Osteocyte (in vitro differentiated cells): ENCODE data around the gene PAEP. TPM values are rescaled to one million over a fixed set of nuclear protein-coding genes. Genes with fewer than 3 reads are reported as not detected.

Experiments used
- DNase-seq: peaks from one replicate; pipeline ENCODE4 v3.0.0; 2021; ENCODE audit warnings: mixed read lengths; ENCODE audit not compliant: unreplicated experiment; ENCODE audit errors: extremely low spot score
- H3K27ac Mint-ChIP-seq: one replicate; pipeline ENCODE4 v1.8.0; 2021; ENCODE audit warnings: mild to moderate bottlenecking, mixed read lengths; ENCODE audit not compliant: unreplicated experiment
- H3K27me3 Mint-ChIP-seq: one replicate; pipeline ENCODE4 v1.8.0; 2021; ENCODE audit warnings: mixed read lengths; ENCODE audit not compliant: unreplicated experiment
- H3K36me3 Mint-ChIP-seq: one replicate; pipeline ENCODE4 v1.8.0; 2021; ENCODE audit warnings: mixed read lengths; ENCODE audit not compliant: unreplicated experiment
- H3K4me1 Mint-ChIP-seq: one replicate; pipeline ENCODE4 v1.8.0; 2021; ENCODE audit warnings: mixed read lengths; ENCODE audit not compliant: unreplicated experiment
- H3K4me3 Mint-ChIP-seq: one replicate; pipeline ENCODE4 v1.8.0; 2021; ENCODE audit warnings: mild to moderate bottlenecking, moderate library complexity, mixed read lengths; ENCODE audit not compliant: unreplicated experiment
- H3K9me3 Mint-ChIP-seq: one replicate; pipeline ENCODE4 v1.8.0; 2021; ENCODE audit warnings: mixed read lengths; ENCODE audit not compliant: unreplicated experiment
- total RNA-seq: library from RNA; stranded (reverse); gene quantifications from 2 replicates; pipeline ENCODE4 v1.2.1, GENCODE V29; 2021
- TF ChIP-seq, protein P1 (sequence below): fragments of 200-600 bp; sonication (generic); IDR thresholded peaks from 2 replicates; pipeline ENCODE4 v1.5.0; 2021; ENCODE audit warnings: antibody characterized with exemption, mild to moderate bottlenecking, moderate library complexity

The PAEP gene
- total RNA-seq, 1 donor from 2014 or later: not detected

DNA sequence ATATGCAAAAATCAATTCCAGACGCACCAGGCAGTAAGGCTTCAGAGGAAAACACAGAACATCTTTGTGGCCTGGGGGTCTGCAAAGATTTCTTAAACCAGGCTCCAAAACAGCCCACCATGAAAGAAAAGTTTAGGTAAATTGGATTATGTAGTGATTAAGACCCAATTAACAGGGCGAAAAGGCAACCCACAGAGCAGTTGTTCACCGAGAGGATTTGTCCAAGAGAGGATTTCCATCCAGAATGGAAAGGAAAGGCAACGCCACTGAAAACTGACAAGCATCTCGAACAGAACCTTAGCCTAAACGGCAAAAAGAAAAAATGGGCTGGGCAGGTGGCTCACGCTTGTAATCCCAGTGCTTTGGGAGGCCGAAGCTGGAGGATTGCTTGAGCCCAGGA lies 40.4 kb downstream of the PAEP start:
- peaks cover 19% of the 10 kb centered on the region for H3K27me3 Mint-ChIP-seq
- no peaks in the 10 kb centered on the region for H3K36me3 Mint-ChIP-seq
- H3K4me1 Mint-ChIP-seq: no peaks in the 10 kb centered on the region
- H3K4me3 Mint-ChIP-seq: no peak overlapping the region
- TF ChIP-seq, protein P1, sequence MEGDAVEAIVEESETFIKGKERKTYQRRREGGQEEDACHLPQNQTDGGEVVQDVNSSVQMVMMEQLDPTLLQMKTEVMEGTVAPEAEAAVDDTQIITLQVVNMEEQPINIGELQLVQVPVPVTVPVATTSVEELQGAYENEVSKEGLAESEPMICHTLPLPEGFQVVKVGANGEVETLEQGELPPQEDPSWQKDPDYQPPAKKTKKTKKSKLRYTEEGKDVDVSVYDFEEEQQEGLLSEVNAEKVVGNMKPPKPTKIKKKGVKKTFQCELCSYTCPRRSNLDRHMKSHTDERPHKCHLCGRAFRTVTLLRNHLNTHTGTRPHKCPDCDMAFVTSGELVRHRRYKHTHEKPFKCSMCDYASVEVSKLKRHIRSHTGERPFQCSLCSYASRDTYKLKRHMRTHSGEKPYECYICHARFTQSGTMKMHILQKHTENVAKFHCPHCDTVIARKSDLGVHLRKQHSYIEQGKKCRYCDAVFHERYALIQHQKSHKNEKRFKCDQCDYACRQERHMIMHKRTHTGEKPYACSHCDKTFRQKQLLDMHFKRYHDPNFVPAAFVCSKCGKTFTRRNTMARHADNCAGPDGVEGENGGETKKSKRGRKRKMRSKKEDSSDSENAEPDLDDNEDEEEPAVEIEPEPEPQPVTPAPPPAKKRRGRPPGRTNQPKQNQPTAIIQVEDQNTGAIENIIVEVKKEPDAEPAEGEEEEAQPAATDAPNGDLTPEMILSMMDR: no peak
- no peaks in the 10 kb centered on the region for H3K9me3 Mint-ChIP-seq
- no peak for DNase-seq
- H3K27ac Mint-ChIP-seq: no peak overlapping the region

DNA sequence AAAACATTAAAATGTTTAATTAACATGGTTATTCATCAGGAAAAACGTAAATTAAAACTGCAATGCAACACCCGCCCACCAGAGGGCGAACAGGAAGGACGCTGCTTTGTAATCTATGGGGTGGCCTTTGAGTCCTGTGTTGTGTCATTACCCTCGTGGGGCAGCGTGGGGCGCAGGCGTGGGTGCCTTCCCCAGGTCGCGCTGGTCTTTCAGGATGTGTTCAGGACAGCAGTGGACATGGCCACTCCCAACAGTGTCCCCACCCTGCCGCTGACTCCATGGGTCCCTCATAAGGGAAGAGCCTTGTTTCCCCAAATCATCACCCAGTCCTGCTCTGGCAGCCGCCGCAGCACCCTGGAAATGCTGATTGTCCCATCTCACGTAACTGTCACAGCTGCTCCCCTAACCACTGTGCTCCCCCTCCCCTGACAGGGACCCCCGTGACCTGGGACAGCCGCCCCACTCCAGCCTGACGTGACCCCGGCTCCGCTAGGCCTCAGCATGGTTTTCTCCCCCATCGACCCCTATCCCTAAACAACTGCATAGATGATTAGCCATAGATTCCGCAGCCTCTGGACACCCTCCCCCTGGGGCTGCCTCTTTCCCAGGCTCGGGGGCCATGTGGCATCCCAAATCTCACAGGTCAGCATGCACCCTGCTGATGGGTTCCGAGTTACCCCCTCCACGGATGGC lies 41.4 kb downstream of the PAEP start:
- H3K4me1 Mint-ChIP-seq: no peaks in the 10 kb centered on the region
- H3K4me3 Mint-ChIP-seq: no peak overlapping the region
- TF ChIP-seq, protein P1: peak; percentile 69
- H3K9me3 Mint-ChIP-seq: no peaks in the 10 kb centered on the region
- no peak overlapping the region for H3K27ac Mint-ChIP-seq
- H3K27me3 Mint-ChIP-seq: peaks cover 19% of the 10 kb centered on the region
- no peaks in the 10 kb centered on the region for H3K36me3 Mint-ChIP-seq
- DNase-seq: peak; percentile 71

DNA sequence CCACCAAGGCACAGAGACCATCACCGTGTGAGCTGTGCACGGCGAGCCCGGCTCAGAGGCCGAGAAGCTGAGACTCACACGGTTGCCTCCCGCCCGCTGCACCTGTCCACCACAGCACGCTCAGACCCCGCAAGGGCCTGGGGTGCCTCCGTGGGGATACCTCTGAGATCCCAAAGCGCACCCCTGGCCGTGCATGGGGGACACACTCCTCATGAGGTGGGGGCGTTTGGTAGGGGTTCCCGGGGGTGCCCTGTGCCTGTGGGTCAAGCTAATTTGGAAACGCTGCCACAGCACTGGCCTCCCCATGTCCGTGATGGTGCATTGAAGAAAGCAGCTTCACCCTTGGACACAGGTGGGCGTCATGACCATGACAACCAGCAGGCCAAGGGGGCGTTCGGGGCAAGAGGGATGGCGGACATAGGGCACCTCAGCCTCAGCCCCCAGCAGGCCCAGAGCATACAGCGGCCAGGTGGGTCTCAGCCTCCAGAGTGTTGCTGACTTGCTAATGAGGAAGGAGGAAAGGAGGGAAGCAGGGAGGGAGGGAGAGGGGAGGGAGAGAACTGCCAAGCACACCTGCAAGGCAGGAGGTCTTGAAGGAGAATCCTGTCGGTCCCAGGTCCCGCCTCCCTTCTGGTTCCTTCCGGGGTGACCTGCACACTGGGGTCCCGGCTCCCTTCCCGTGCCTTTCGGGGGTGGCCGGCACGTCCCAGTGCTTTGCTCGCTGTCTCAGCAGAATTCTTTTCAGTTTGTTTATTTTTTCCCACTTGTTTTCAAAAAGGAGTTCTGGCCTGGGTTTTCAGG lies 43.1 kb downstream of the PAEP start:
- no peaks in the 10 kb centered on the region for H3K36me3 Mint-ChIP-seq
- TF ChIP-seq, protein P1: no peak
- no peaks in the 10 kb centered on the region for H3K4me1 Mint-ChIP-seq
- DNase-seq: peak; percentile 82
- H3K27me3 Mint-ChIP-seq: peaks cover 10% of the 10 kb centered on the region
- H3K9me3 Mint-ChIP-seq: no peaks in the 10 kb centered on the region
- no peak overlapping the region for H3K4me3 Mint-ChIP-seq
- H3K27ac Mint-ChIP-seq: no peak overlapping the region

DNA sequence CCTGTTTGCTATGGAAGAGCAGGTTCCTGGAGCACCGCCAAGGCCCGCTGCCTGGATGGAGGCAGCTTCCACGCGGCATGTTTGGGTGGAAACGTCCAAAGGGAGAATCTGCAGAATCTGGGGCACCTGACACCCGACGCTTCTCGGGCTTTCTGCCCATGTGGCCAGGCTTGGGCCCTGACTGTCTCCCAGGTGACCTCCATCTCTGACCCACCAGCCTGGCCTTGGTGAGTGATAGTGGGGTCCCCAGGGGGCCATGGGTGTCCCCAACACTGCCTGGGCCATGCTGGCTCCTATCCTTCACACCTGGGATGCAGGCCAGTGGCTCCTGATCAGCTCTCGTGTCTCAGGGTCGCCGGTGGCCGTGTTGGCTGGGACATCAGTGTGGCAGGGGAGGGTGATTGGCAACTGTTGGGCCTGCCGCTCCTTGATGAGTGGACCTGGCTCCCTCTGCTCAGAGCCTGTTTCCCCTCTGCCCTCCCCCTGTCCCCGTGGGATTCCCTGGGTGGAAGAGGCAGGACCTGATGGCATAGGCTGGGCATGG lies 43.8 kb downstream of the PAEP start:
- no peak overlapping the region for H3K4me3 Mint-ChIP-seq
- no peaks in the 10 kb centered on the region for H3K9me3 Mint-ChIP-seq
- TF ChIP-seq, protein P1: no peak
- no peaks in the 10 kb centered on the region for H3K36me3 Mint-ChIP-seq
- DNase-seq: peak; percentile 68
- no peaks in the 10 kb centered on the region for H3K4me1 Mint-ChIP-seq
- H3K27me3 Mint-ChIP-seq: peaks cover 6% of the 10 kb centered on the region
- no peak overlapping the region for H3K27ac Mint-ChIP-seq

DNA sequence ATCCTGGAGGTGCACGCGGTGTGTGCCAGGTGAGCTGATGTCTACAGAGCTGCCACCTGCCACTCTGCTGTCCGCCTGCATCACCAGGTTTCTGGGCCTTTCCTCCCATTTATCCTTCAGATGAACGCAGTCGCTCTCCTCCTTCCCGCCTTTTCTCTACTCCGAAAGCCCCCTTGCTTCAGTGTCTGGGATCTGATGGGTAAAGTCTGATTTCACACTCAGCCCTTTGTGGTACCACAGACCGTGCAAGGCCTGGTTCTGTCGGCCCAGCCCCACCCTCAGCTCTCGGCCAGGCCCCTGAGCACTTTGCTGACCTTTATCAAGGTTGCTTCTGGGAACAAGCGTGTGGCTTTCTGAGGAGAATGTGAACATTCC lies 45.3 kb downstream of the PAEP start:
- Mint-ChIP-seq H3K4me3 (no peak overlapping the region), H3K9me3 (no peaks in the 10 kb centered on the region), H3K4me1 (no peaks in the 10 kb centered on the region), H3K36me3 (no peaks in the 10 kb centered on the region), H3K27me3 (no peaks in the 10 kb centered on the region), H3K27ac (no peak overlapping the region)
- DNase-seq: no peak
- TF ChIP-seq, protein P1: no peak
